DND-41 (cell line): Measurements from ENCODE around the gene MSGN1.

Experiments used
- CTCF ChIP-seq: IDR thresholded peaks from 2 replicates; pipeline ENCODE4 v1.5.1; 2012; ENCODE audit warnings: borderline replicate concordance, low read length, moderate library complexity, mild to moderate bottlenecking; ENCODE audit not compliant: poor library complexity, severe bottlenecking; ENCODE audit errors: extremely low read depth
- EZH2 ChIP-seq: IDR thresholded peaks from 3 replicates; pipeline ENCODE4 v1.6.1; 2012; ENCODE audit warnings: borderline replicate concordance, low read depth, mild to moderate bottlenecking, moderate library complexity, low read length, inconsistent platforms; ENCODE audit not compliant: severe bottlenecking

GRCh38 chr2:17827785-17828184 is 11.5 kb downstream of the MSGN1 start:
- no peak for TF ChIP-seq CTCF
- TF ChIP-seq EZH2: no peak
